GM08714 (cell line): Measurements from ENCODE around the gene GBX1.

ENCODE experiments used
- H3K4me3 ChIP-seq: fragments of 200-500 bp; sonication (Bioruptor generic); 2 replicates; pipeline ENCODE4 v1.5.1; 2014; ENCODE audit warnings: mild to moderate bottlenecking, low read length, inconsistent platforms
- ZNF274 ChIP-seq: IDR thresholded peaks from 2 replicates; pipeline ENCODE4 v1.6.1; 2012; ENCODE audit warnings: mild to moderate bottlenecking, low read depth, low read length

Gene GBX1

DNA sequence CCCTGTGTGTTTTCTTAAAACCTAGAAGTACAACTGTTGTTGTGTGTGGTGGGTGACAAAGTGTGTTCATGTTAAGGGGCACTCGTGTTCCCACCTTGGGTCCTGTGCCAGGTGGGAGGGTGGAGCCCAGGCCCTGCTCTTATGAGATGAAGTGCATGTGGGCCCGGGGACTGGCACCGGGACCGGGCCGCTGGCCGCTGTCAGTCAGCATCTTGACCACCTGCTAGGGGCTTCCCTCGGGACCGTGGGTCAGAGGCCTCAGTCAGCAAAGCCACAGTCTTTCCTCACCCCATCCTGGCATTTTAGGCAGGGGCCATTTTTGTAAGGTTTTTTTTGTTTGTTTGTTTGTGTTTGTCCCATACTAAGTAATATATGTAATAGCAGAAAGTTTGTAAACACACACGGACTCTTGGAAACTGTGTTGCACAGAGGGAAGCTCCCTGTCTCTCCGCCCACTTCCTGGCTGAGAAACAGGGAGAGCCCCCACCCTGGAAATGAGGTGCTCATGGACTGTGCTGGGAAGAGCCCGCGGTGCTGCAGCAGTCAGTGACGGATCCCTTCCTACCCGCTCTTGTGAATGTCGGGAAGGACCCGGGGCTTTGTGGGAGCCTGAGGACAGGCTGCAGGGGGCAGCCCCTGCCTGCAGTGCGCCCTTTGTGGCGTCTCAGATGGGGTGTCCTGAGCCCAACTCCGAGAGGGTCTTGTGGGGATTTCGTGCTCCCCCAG is 67.8 kb downstream of the GBX1 start:
- no peak for TF ChIP-seq ZNF274
- no peak overlapping the region for H3K4me3 ChIP-seq
